Endothelial cell of umbilical vein (primary cell): ENCODE data around the gene ARHGEF11. TPM values are rescaled to one million over a fixed set of nuclear protein-coding genes. Genes with fewer than 3 reads are reported as not detected.

ENCODE experiments used
- BruUV-seq: library from RNA; stranded (reverse); fragments of 400-500 nt; replicated peaks from 2 replicates; lab custom pipeline; 2021; lab: Mats Ljungman, UMichigan
- CTCF ChIA-PET: fragments of 300-600, 350-600 bp; sonication (Branson Sonifier 250); formaldehyde crosslinking; loops from one replicate; lab custom pipeline; 2021; ENCODE audit warnings: antibody characterized with exemption, inconsistent platforms; lab: Charles Lee
- POLR2A ChIA-PET: fragments of 300-600, 350-600 bp; sonication (Branson Sonifier 250); formaldehyde crosslinking; loops from one replicate; lab custom pipeline; 2021; ENCODE audit warnings: antibody characterized with exemption, inconsistent platforms; lab: Charles Lee
- DNase-seq: peaks from one replicate; pipeline ENCODE4 v3.0.0-alpha.2; 2011; ENCODE audit warnings: low read depth, low spot score
- FAIRE-seq: peaks from 2 replicates; lab custom pipeline; 2011; peaks lifted over from hg19 to GRCh38; lab: Jason Lieb, UNC
- H2AFZ ChIP-seq: 2 replicates; pipeline ENCODE4 v1.6.0; 2012; ENCODE audit warnings: low read depth, low read length, control low read depth, inconsistent platforms
- H3K27ac ChIP-seq: 2 replicates; pipeline ENCODE4 v1.5.1; 2011; ENCODE audit warnings: low read depth, mild to moderate bottlenecking, control low read depth, low read length, moderate library complexity; ENCODE audit not compliant: insufficient read depth
- H3K27me3 ChIP-seq, 2 experiments: 2 replicates each; pipeline versions ENCODE4 v1.6.0 to v1.6.1; 2011; ENCODE audit warnings: low read length in 2 of 2, mixed read lengths in 1 of 2; ENCODE audit not compliant: control insufficient read depth in 2 of 2, insufficient read depth in 2 of 2
- H3K36me3 ChIP-seq, 2 experiments: 2 replicates in 1 of 2; 3 replicates in 1 of 2; pipeline ENCODE4 v1.5.1; 2011; ENCODE audit warnings: low read length in 2 of 2, mild to moderate bottlenecking in 1 of 2, moderate library complexity in 1 of 2; ENCODE audit not compliant: control insufficient read depth in 2 of 2, insufficient read depth in 2 of 2; ENCODE audit errors: extremely low read depth in 1 of 2
- H3K4me1 ChIP-seq: 3 replicates; pipeline ENCODE4 v1.5.1; 2011; ENCODE audit warnings: mild to moderate bottlenecking, low read length; ENCODE audit not compliant: control insufficient read depth, insufficient read depth; ENCODE audit errors: extremely low read depth
- H3K4me2 ChIP-seq: 2 replicates; pipeline ENCODE4 v1.6.1; 2011; ENCODE audit warnings: low read length, control low read depth, mixed read lengths; ENCODE audit not compliant: insufficient read depth
- H3K4me3 ChIP-seq, 3 experiments: fragments of 200-600 bp in 1 of 3; sonication (generic), shearing (Covaris generic) in 1 of 3; replicated peaks in 1 of 3; 2 replicates each; pipeline ENCODE4 v1.5.1; 2011 to 2016; ENCODE audit warnings: control low read depth in 3 of 3, low read length in 3 of 3, mild to moderate bottlenecking in 2 of 3, inconsistent platforms in 1 of 3, low read depth in 1 of 3, moderate library complexity in 1 of 3; ENCODE audit not compliant: insufficient read depth in 1 of 3
- H3K79me2 ChIP-seq: 2 replicates; pipeline ENCODE4 v1.6.0; 2012; ENCODE audit warnings: low read length, inconsistent platforms; ENCODE audit not compliant: control insufficient read depth, insufficient read depth
- H3K9ac ChIP-seq: replicated peaks from 2 replicates; pipeline ENCODE3; 2011; ENCODE audit warnings: low read length, control low read depth; ENCODE audit not compliant: insufficient read depth; ENCODE audit errors: extremely low read depth
- H3K9me1 ChIP-seq: replicated peaks from 3 replicates; pipeline ENCODE4 v1.6.0; 2011; ENCODE audit warnings: mild to moderate bottlenecking, low read length; ENCODE audit not compliant: control insufficient read depth, insufficient read depth; ENCODE audit errors: extremely low read depth
- H3K9me3 ChIP-seq: replicated peaks from 2 replicates; pipeline ENCODE4 v1.5.1; 2012; ENCODE audit warnings: low read length, inconsistent platforms; ENCODE audit not compliant: control insufficient read depth, insufficient read depth
- H4K20me1 ChIP-seq: replicated peaks from 2 replicates; pipeline ENCODE3; 2011; ENCODE audit warnings: mild to moderate bottlenecking, low read length; ENCODE audit not compliant: control insufficient read depth, insufficient read depth; ENCODE audit errors: extremely low read depth
- CTCF ChIP-seq, 2 donors: IDR thresholded peaks; 1 replicate in 1 of 2; 2 replicates in 1 of 2; pipeline ENCODE4 v1.5.1; 2011; ENCODE audit warnings: low read length in 2 of 2, mild to moderate bottlenecking in 2 of 2, moderate library complexity in 2 of 2, control low read depth in 1 of 2, inconsistent platforms in 1 of 2, low read depth in 1 of 2; ENCODE audit not compliant: insufficient read depth in 1 of 2; ENCODE audit errors: extremely low read depth in 1 of 2
- EZH2 ChIP-seq: IDR thresholded peaks from 2 replicates; pipeline ENCODE4 v1.6.1; 2012; ENCODE audit warnings: borderline replicate concordance, low read depth, mild to moderate bottlenecking, moderate library complexity, low read length, inconsistent platforms; ENCODE audit not compliant: severe bottlenecking
- FOS ChIP-seq: IDR thresholded peaks from 2 replicates; pipeline ENCODE4 v1.6.1; 2011; ENCODE audit warnings: mild to moderate bottlenecking, low read length, moderate library complexity, borderline replicate concordance; ENCODE audit not compliant: insufficient read depth
- GATA2 ChIP-seq: IDR thresholded peaks from 2 replicates; pipeline ENCODE4 v1.7.0; 2011; ENCODE audit warnings: low read depth, mild to moderate bottlenecking, moderate library complexity, mixed read lengths, low read length; ENCODE audit not compliant: insufficient read length, insufficient read depth
- JUN ChIP-seq: IDR thresholded peaks from 2 replicates; pipeline ENCODE4 v1.6.1; 2011; ENCODE audit warnings: borderline replicate concordance, low read depth; ENCODE audit not compliant: insufficient read length, insufficient read depth
- MAX ChIP-seq: IDR thresholded peaks from 2 replicates; pipeline ENCODE4 v1.6.1; 2011; ENCODE audit not compliant: insufficient read depth, insufficient read length
- MYC ChIP-seq: IDR thresholded peaks from one replicate; pipeline ENCODE4 v1.6.1; 2011; ENCODE audit warnings: mild to moderate bottlenecking, low read depth, low read length
- POLR2A ChIP-seq: IDR thresholded peaks from 2 replicates; pipeline ENCODE4 v1.6.1; 2012; ENCODE audit warnings: low read depth, mild to moderate bottlenecking, control low read depth, low read length
- POLR2AphosphoS5 ChIP-seq: IDR thresholded peaks from 2 replicates; pipeline ENCODE4 v1.6.1; 2012; ENCODE audit warnings: low read depth, mild to moderate bottlenecking, control low read depth, low read length, moderate library complexity; ENCODE audit not compliant: insufficient read depth
- dilution Hi-C: fragments of 300-500 bp; cut with MboI; formaldehyde crosslinking; loops from one replicate; pipeline ENCODE4 v1.15.0; 2019; ENCODE audit warnings: low sequenced_read_pairs; ENCODE audit not compliant: extremely low pct_ligation_motif_present
- intact Hi-C: fragments of 100-400 bp; cut with micrococcal nuclease; formaldehyde crosslinking; loops from one replicate; pipeline ENCODE4 v1.10.0; 2022
- polyA plus RNA-seq, 4 experiments: library from polyadenylated mRNA; depleted of rRNA in 3 of 4; stranded (reverse) in 3 of 4; unstranded in 1 of 4; fragments of >200 nt; gene quantifications; 2 replicates each; pipeline versions ENCODE4 v1.2.1 to v1.2.3, GENCODE V29; 2011 to 2012; ENCODE audit warnings: missing spikeins in 1 of 4
- total RNA-seq: library from RNA; stranded (reverse); gene quantifications from 2 replicates; pipeline ENCODE4 v1.2.3, GENCODE V29; 2021

ARHGEF11 gene
- total and polyA plus RNA-seq, 2 donors (not counting 3 experiments of a cell fraction or from before 2014, with no cell fraction given): 18.2 to 28.0 TPM

GRCh38 chr1:156924478-156925153 is 120.9 kb downstream of the ARHGEF11 start:
- no peak for FAIRE-seq
- no peaks in the 10 kb centered on the region for H3K9me3 ChIP-seq
- H4K20me1 ChIP-seq: no peaks in the 10 kb centered on the region
- POLR2A ChIA-PET: no interaction called here
- no peak overlapping the region for H2AFZ ChIP-seq
- BruUV-seq: no TSS peak
- H3K4me2 ChIP-seq: no peak overlapping the region
- H3K9ac ChIP-seq: no peak overlapping the region
- H3K27me3 ChIP-seq: peaks cover 26 to 35% of the 10 kb centered on the region in 2 experiments
- no peaks in the 10 kb centered on the region for H3K9me1 ChIP-seq
- H3K27ac ChIP-seq: no peak overlapping the region
- CTCF ChIA-PET: interaction anchor here (0.9 to 11.2 kb wide), 6 partner anchors 33 to 235 kb away, joined by 3 to 312 read pairs (median 12); partner anchors contain the start of genes NTRK1 and PEAR1
- dilution Hi-C loops (no loop called here), intact Hi-C loops (loop anchor here (5.0 kb wide), 2 partner anchors 233 to 297 kb away; no protein-coding TSS in a partner anchor)
- DNase-seq: no peak
- TF ChIP-seq GATA2: no peak
- TF ChIP-seq MAX: no peak
- TF ChIP-seq POLR2A: no peak
- no peak for TF ChIP-seq POLR2AphosphoS5
- no peak for TF ChIP-seq JUN
- no peak for TF ChIP-seq EZH2
- no peak for TF ChIP-seq MYC
- no peak for TF ChIP-seq CTCF (IDR thresholded peaks at IDR 0.05; ENCODE audit: extremely low read depth in 1 of 2, insufficient read depth in 1 of 2, low read depth in 1 of 2, low read length in 2 of 2)
- no peak for TF ChIP-seq FOS
- H3K79me2 ChIP-seq: no peaks in the 10 kb centered on the region
- H3K36me3 ChIP-seq: no peaks in the 10 kb centered on the region
- H3K4me1 ChIP-seq: peaks cover 2% of the 10 kb centered on the region
- no peak overlapping the region for H3K4me3 ChIP-seq
